NCI-H2029 treated with DMSO at 0.1 percent for 48 hours (cell line): ENCODE data around the gene TP63.
"Not testable (repeated sequence)": the region's sequence is repeated elsewhere in the genome, so short reads cannot be mapped to it uniquely, and the experiment has no call there.

ENCODE experiments used
- DNase-seq: peaks from one replicate; lab custom pipeline; 2025; lab: John Stamatoyannopoulos, UW

The TP63 gene

DNA sequence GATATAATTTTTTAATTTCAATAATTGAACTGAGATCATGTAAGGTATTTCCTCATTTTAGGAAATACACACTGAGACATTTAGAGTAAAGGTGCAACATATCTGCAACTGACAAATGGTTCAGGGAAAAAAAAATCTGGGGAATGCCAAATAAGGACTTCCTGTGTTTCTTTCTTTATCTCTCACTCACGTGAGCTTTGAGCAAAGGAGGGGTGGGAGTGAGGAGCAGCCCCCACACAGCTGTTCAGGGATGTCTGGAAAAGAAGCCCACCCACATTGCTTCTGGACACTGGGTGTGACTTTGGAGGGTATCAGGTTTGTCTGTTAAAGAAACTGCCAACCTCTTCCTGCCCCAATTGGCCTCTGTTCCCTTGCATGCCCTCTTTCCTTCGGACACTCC is 5.6 kb upstream of the TP63 start:
- DNase-seq = no peak

DNA sequence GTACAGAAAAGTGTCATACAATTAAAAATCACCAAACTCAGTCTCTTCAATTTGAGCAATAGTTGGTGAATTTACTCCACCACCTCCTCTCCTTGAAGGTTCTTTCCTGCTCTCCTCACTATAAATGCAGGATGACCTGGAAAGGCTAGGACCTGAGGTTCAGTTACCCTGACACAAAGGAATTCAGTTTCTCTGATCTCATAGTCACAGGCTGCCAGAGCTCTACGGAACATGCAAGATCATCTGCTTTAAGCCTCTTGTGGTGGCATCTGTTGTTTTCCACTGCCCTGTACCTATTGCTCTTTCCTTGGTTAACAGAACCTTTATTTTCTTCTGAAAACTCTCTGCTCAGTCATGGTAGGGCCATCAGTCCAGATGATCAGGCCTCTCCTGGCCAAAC is 4.9 kb upstream of the TP63 start:
- no peak for DNase-seq

DNA sequence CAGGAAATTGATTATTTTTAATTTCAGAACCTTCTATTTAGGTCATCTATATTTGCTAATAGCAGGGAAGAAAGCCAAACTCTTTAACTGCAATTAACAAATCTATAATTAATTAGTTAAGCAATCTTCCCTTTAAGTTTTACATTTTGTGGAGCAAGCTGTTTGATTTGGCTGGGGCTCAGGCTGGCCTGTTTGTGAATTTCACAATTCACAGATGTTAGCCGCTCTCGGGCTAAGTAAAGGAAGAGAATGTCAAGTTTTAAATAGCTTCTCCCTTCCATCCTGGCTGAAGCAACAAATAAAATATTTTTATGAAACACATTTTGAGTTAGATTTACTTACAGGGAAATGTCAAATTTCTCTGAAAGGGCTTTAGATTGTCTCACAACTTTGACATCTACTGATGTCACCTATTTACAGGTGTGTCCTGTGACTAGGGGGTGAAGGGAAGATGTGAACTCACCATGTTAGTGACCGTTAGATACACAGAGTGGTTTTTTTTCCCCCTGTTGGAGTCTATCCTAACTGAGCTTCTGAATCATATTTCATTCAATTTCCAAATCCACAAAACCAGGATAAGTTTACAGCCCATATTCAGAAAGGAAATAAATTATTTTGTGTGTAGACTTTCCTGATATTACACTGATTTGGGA is 1.3 kb upstream of the TP63 start:
- no peak for DNase-seq

DNA sequence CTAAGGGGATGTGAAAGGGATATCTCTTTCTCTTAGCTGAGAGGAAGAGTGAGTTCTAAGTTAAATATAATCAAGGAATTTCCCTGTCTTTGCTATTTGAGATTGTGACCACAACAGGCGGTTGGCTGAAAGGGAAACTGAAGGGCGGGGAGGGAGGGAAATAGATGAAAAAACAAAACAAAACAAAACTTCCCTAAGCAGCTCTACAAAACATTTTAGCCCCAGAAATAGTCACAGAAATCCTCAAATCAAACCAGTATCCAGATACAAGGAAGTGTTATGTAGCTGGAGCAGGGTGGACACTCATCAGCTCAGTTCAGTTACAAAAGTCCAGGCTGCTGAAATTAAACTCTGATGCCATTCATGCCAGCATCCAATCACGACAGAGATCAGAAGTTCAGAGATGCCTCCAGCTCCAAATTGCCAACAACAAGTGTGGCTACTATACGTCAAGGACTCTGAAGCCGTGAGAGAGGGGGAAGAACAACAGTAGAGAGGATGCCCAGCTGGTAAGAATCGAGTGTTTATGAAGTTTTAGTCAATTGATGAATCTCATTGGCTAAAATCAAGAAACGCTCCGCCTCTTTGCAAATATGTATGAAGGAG is 319 bp upstream of the TP63 start:
- DNase-seq = no peak

DNA sequence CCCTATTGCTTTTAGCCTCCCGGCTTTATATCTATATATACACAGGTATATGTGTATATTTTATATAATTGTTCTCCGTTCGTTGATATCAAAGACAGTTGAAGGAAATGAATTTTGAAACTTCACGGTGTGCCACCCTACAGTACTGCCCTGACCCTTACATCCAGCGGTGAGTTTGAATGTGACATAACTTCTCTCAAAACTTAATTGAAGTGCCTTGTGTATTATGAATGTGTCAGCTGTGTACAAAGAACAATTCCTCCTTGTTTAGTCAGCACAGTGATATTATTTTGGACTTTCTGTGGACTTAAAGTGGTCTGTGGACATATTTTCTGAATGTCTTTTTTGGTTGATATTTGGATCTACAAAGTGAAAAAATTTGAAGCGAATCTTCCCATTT is 220 bp downstream of the TP63 start:
- no peak for DNase-seq

DNA sequence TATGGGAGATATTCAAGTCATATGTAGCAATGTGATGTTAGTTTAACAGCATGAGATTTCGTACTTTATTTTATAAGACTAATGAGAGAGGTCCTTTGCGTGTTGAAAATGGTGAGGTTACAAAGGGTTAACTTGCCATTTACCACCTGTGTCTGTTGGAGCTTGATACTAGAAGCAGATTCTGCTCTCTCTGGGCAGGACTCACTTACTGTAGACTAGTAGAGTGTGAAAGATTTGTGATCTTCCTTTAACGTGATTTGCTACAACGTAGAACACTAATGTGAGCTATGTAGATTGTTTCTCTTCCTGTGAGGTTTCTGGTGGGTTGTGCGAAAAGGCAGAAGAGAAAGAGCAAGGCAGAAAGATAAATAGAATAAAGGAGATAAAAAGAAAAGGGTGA is 1.1 kb downstream of the TP63 start:
- DNase-seq = no peak

DNA sequence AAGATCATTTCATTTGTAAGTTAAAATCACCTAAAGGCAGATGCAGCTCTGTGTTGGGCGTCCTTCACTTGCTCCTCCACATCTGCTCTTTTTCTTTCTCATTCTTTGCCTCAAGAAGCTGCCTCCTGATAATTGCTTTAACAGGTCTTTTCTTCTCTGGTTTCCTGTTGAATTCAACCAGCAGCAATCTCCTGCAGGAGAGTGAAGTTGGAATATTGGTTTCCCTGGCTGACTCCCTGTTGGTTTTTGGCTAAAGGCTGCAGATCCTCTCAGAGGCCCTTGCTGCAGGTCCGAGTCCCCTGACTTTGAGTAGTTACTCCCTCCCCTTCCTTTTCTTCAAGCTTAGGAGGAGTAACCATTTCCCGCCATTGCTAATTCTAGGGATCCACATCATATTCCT is 4.2 kb downstream of the TP63 start:
- no peak for DNase-seq

DNA sequence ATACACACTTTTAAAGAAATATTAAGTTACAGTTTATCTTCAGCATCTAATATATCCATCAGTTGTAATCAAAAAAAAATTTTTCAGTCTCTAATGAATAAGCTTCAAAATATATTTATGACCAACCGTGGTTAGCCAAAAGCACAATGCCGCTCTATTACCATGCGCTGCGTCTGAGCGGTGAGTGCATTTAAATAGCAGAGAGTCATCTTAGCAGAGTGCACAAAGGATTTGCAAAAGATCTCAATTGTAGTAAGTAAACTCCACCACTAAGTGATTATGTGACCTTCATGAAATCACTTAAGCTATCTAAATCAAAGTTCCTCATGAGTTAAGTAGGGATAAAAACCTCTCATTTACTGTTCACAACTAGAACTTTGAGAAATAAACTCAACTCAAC is 4.9 kb downstream of the TP63 start:
- DNase-seq = no peak

DNA sequence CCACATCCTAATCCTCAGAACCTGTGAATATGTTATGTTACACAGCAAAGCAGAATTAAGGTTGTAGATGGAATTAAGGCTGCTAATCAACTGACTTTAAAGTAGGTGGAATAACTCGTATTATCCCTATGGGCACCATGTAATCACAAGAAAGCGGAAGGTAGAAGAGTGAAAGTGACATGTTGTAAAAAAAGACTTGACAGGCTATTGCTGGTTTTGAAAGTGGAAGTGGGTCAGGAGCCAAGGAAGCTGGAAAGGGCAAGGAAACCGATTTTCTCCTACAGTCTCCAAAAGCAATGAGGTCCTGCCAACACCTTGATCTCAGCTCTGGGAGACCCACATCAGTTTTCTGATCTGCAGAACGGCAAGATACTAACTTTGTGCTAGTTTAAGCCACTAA is 6.6 kb downstream of the TP63 start:
- DNase-seq = no peak

DNA sequence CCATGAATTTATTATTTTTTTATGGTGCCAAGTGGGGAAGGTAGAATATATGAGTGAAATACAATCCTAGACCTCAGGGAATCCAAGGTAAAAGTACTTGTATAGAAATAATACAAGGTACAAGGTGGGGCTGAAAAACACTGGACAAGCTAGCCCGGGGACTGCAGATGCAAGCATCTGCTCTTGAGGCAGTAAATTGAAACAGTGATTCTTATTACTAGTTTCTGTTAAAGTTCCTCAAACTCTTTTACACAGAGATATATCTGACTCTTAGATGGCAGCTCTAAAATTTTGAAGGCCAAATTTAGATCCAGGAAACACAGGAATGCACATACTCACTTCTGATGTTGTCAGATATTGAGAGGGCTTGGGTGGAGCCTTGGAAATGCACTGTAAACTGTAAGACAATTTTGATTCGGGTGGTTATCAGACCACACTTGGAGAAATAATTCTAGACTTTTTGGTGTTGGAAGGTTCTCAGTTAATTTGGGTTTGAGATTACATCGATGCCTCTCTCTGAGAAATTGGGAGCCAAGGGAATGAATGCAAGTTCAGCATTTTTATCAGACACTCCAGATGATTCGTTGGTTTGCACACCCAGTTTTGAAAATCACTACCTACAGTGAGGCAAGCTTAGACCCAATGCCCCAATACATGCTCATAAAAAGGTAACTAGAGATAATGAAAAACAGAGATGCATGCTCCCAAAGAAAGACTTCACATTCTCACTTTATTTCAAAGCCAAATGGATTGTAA is 7.3 kb downstream of the TP63 start:
- no peak for DNase-seq

DNA sequence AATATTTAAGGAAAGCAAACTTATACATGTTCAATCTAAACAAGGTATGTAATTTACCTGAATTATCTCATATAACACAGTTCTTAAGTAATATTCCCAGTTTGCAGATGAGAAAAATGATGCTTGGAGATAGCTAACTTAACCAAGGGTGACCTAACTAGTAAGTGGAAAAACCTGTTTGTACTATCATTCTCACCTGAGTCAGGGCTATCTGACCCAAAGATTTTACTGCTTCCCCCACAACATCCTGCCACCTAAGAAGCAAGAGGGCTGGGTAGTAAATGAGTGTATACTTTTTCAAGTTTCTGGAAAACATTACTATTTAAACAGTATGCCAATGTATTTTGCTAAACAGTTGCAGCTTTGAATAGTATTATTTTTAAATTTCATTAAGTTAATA is 10.6 kb downstream of the TP63 start:
- no peak for DNase-seq

DNA sequence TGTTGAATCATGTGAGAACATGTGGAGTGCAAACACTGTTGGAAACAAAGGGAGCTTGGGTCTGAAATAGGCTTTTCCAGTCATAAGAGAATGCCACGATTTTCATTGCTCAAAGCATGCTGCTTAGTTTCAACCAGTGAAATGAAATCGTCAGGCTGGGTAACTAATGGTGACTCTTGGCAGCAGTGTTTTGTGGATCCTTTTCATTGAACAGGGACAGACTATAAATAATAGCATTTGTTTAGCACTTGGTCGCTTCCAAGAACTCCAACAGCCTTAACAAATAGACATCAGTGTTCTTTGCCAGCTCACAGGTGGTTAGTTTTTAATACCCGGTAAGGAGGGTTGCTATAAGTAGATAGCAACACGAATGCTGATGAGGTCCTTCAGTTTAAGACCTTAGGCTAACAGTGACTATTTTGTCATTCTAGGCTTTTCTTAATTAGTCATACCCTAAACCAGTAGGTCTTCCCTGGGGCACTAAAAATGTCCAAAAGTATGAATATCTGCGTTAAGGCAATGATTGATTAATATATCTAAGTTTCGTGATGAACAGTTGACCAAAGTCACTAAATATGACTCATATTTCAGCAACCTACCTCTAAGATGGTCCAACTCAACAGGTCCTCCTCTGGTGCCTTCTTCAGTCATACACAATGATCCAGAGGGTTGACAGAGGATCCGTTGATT is 15.8 kb downstream of the TP63 start:
- no peak for DNase-seq

DNA sequence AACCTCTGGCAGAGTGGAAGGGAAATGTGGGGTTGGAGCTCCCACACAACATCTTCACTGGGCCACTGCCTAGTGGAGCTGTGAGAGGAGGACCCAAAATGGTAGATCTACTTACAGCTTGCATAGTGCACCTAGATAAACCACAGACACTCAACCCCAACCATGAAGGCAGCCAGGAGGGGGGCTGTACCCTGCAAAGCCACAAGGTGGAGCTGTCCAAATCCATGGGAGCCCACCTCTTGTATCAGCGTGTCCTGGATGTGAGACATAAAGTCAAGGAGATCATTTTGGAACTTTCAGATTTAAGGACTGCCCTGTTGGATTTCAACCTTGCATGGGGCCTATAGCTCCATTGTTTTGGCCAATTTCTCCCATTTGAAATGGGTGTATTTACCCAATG is 20.9 kb downstream of the TP63 start:
- no peak for DNase-seq

DNA sequence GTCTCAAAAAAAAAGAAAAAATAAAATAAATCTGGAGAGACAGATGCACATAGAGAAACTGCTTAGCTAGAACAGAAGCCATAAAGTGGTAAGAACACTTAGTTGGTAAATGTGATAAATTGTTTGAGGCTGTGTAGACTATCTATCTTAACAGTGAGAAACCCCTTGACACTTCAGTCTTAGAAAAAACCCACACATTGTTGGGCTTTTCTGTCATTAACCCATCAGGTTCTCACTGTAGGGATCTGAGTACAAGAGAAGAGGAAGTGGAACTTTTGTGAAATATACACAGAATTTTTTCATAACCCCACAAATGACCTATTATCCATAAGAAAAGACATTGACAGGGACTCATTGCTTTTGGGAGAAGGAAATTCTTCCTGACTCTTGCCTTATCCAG is 24.4 kb downstream of the TP63 start:
- no peak for DNase-seq

DNA sequence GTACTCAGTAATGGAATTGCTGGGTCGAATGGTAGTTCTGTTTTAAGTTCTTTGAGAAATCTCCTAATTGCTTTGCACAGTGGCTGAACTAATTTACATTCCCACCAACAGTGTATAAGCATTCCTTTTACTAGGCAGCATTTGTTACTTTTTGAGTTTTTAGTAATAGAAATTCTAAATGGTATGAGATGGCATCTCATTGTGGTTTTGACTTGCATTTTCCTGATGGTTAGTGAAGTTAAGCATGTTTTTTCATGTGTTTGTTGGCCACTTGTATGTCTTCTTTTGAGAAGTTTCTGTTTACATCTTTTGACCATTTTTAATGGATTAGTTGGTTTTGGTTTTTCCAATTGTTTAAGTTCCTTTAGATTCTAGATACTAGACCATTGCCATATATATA is 28.4 kb downstream of the TP63 start:
- DNase-seq = no peak

DNA sequence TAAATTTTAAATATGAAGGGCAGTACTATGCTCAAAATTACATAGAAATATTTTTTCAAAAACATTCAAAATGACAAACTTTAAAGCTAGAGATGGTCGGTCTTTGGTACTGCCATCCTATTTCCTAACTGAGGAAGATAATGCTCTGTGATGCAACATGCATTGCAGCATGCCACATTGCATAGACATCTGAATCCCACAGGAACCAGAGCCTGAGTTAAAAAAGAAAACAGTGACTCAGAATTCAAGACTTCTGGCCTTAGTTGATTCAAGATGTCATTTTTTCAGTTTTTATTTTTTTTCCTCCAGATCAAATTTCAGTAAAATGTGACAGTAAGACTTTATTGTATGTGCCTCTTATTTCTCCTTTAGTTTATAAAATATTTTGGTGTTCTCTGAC is 33.1 kb downstream of the TP63 start:
- DNase-seq = no peak

DNA sequence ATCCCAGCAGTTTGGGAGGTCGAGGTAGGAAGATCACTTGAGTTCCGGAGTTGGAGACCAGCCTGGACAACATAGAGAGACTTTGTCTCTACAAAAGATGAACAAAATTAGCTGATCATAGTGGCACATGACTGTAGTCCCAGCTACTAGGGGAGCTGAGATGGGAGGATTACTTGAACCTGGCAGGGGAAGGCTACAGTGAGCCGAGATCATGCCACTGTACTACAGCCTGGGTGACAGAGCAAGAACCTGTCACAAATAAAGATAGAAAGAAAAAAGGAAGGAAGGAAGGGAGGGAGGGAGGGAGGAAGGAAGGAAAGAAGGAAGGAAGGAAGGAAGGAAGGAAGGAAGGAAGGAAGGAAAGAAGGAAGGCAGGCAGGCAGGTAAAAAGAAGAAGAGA is 41.2 kb downstream of the TP63 start:
- not testable (repeated sequence) for DNase-seq

DNA sequence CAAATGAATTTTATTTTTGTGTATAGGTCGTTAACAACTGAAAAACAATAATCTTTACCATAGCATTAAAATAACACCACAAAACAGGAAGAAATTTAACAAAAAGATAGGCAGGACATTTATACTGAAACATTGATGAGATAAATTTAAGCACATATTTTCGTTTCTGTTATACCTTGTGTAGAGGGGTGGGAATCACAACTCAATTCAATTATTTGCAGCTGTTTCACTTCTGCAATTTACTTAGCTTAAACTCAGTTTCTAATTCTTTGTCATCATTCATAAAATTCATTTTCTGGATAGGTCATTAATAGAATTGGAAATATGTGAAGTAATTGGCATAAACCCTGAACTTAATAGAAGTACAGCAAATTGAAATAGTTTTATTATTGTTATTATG is 42.3 kb downstream of the TP63 start:
- no peak for DNase-seq

DNA sequence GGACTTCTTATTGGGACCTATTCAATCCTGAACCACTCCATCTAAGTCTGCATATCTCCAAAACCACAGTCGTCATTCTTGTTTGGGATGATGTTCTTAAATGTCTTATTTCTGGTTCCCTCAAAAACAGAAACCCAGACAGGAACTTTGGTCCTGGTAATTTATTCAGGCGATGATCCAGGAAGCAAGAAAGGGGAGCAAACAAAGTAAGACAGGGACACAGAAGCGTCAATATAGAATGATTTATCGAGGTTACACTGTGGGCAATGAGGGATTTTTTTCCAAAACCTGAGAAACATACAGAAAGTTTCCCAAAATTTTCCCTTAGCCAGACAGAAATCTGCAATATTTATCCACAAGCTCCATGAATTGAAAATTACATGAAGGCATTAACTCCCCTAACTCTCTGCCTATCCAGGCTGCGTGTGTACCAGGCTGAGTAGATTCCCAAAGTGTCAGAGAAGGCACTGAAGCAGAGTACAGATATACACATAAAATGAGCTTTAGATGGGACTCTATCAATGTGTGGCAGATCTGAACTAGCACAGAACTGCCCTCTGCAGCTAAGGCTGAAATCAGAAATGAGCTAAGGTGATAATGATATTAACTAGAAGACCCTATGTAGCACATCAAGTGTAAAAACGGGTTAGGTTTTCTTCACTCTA is 43.2 kb downstream of the TP63 start:
- no peak for DNase-seq

DNA sequence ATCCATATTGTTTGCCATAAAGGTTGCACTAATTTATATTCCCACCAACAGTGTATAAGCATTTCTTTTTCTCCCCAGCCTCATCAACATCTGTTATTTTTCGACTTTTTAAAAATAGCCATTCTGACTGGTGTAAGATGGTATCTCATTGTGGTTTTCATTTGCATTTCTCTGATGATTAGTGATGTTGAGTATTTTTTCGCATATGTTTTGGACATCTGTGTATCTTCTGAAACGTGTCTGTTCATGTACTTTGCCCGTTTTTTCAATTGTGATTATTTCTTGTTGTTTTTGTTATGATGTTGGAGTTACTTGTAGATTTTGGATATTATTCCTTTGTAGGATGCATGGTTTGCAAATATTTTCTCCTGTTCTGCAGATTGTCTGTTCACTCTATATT is 46.5 kb downstream of the TP63 start:
- no peak for DNase-seq

DNA sequence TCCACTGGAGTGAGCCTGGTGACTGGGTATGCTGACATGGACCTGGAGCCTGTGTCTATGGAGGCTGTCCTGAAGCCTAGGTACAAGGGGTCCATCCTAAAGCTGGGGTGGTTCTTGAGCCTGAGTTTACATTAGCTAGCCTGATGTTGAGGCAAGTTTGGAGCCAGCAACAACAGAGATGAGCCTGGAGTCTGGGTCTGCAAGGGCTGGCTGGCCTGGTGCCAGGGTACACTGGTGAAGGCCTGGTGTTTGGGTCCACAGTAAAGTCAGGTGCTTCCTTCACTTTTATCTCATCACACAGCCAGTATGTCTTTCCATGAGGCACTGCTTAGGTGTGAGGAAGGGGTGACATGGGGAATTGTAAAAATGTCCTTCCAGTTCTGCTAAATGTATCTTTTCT is 49.5 kb downstream of the TP63 start:
- no peak for DNase-seq

DNA sequence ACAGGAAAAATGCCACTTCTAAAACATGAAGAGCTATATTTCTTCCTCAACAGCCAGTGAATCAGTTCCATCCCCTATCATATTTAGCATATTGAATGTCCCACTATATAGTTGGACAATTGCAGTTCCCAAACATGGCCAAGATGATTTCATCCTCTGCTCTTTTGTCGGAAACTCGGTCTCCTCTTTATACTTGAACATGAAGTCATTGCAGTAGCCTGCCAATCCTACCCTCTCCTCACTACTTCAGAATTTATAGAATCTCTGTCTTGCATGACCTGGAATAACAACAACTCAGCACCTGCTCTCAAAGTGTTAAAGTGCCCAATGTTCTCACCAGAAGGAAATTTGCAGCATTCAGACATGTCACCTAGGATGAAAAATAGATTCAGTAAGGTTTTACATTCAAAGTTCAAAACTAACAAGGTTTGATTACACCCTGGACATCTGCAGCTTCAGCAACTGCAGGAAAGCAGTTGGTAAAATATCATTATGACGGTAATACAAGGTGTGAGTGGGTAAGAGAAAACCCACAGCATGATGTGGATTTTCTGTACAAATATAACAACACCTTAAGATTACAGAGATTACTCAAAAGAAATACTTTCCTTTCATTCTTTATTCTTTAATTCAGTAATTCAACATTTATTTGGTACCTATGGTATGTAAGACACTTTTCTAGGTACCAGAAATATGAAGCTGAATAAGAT is 52.5 kb downstream of the TP63 start:
- no peak for DNase-seq
